Lung (tissue), 12 donors: ENCODE measurements around the gene ZNF775. TPM values are rescaled to one million over a fixed set of nuclear protein-coding genes. Genes with fewer than 3 reads are reported as not detected.

Experiments
- ATAC-seq: fragments of 200-7000 bp; cut with Tn5 transposase; one replicate; pipeline ENCODE4 v1.9.1; 2020; ENCODE audit warnings: moderate number of reproducible peaks; ENCODE audit not compliant: insufficient read depth, low FRiP score
- DNase-seq, 3 donors: peaks; one replicate each; pipeline ENCODE4 v3.0.0-alpha.2; 2013 to 2017
- H3K27ac ChIP-seq, 2 donors: one replicate each; pipeline ENCODE4 v1.5.1; 2013; ENCODE audit warnings: mild to moderate bottlenecking in 2 of 2, moderate library complexity in 2 of 2, control low read depth in 1 of 2, inconsistent platforms in 1 of 2, low read depth in 1 of 2, low read length in 1 of 2
- H3K27me3 ChIP-seq, 3 donors: one replicate each; pipeline ENCODE4 v1.5.1; 2013; ENCODE audit warnings: low read length in 2 of 3; ENCODE audit not compliant: control insufficient read depth in 3 of 3, insufficient read depth in 3 of 3
- H3K36me3 ChIP-seq, 4 donors: one replicate each; pipeline ENCODE4 v1.5.1; 2013; ENCODE audit warnings: low read length in 4 of 4, mild to moderate bottlenecking in 1 of 4, moderate library complexity in 1 of 4; ENCODE audit not compliant: control insufficient read depth in 4 of 4, insufficient read depth in 4 of 4
- H3K4me1 ChIP-seq, 5 donors: one replicate each; pipeline ENCODE4 v1.5.1; 2013; ENCODE audit warnings: low read length in 5 of 5, mild to moderate bottlenecking in 2 of 5, moderate library complexity in 1 of 5; ENCODE audit not compliant: control insufficient read depth in 5 of 5, insufficient read depth in 5 of 5
- H3K4me3 ChIP-seq: one replicate; pipeline ENCODE4 v1.5.1; 2013; ENCODE audit warnings: mild to moderate bottlenecking, control low read depth, moderate library complexity
- H3K9ac ChIP-seq, 2 donors: one replicate each; pipeline ENCODE4 v1.5.1; 2013; ENCODE audit warnings: low read length in 2 of 2, control low read depth in 1 of 2; ENCODE audit not compliant: insufficient read depth in 1 of 2
- H3K9me3 ChIP-seq, 4 donors: one replicate each; pipeline ENCODE4 v1.5.1; 2013; ENCODE audit warnings: low read length in 3 of 4, mild to moderate bottlenecking in 1 of 4, moderate library complexity in 1 of 4; ENCODE audit not compliant: control insufficient read depth in 4 of 4, insufficient read depth in 3 of 4
- WGBS, 2 donors: extraction: QIAGEN DNeasy Blood & Tissue Kit; methylation state at CpG; one replicate each; pipeline ENCODE4 v1.1.7; 2013; 5-methylcytosine and 5-hydroxymethylcytosine counted together
- polyA plus RNA-seq, 2 donors: library from polyadenylated mRNA; stranded (reverse); fragments of 200-250 nt; gene quantifications; one replicate each; pipeline ENCODE4 v1.2.1, GENCODE V29; 2013
- total RNA-seq, 2 donors: library from RNA; depleted of rRNA in 1 of 2; stranded (reverse); fragments of >200 nt in 1 of 2; gene quantifications; one replicate each; pipeline ENCODE4 v1.2.1, GENCODE V29; 2014 to 2021
- TF ChIP-seq, protein P1 (sequence below): IDR thresholded peaks from 2 replicates; pipeline ENCODE4 v1.5.1; 2012; ENCODE audit warnings: mild to moderate bottlenecking; ENCODE audit errors: control extremely low read depth, extremely low read depth
- donor health status: control.
- donor health status: control.
- donor health status: Bipolar disorder and iron deficiency.
- donor health status: healthy.
- donor health status: DM: yes; HTN: yes; CAD: no.

The ZNF775 gene
- total and polyA plus RNA-seq, 4 donors = 1.4 to 5.4 (median 3.8) TPM

- ATAC-seq = no peak
- TF ChIP-seq, protein P1, sequence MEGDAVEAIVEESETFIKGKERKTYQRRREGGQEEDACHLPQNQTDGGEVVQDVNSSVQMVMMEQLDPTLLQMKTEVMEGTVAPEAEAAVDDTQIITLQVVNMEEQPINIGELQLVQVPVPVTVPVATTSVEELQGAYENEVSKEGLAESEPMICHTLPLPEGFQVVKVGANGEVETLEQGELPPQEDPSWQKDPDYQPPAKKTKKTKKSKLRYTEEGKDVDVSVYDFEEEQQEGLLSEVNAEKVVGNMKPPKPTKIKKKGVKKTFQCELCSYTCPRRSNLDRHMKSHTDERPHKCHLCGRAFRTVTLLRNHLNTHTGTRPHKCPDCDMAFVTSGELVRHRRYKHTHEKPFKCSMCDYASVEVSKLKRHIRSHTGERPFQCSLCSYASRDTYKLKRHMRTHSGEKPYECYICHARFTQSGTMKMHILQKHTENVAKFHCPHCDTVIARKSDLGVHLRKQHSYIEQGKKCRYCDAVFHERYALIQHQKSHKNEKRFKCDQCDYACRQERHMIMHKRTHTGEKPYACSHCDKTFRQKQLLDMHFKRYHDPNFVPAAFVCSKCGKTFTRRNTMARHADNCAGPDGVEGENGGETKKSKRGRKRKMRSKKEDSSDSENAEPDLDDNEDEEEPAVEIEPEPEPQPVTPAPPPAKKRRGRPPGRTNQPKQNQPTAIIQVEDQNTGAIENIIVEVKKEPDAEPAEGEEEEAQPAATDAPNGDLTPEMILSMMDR = no peak
- Histone ChIP-seq H3K27ac (no peak overlapping the region), H3K9me3 (no peaks in the 10 kb centered on the region), H3K9ac (no peak overlapping the region), H3K4me1 (peaks cover 0 to 5% (median 4%) of the 10 kb centered on the region in 5 donors), H3K36me3 (no peaks in the 10 kb centered on the region), H3K27me3 (no peaks in the 10 kb centered on the region), H3K4me3 (no peak overlapping the region)
- WGBS, 2 donors = 89 to 90% methylated on average over 7 of the region's 7 CpGs
- DNase-seq = no peak
Measured at GRCh38 chr7:150431839-150432658, 52.9 kb downstream of the ZNF775 start.

DNA sequence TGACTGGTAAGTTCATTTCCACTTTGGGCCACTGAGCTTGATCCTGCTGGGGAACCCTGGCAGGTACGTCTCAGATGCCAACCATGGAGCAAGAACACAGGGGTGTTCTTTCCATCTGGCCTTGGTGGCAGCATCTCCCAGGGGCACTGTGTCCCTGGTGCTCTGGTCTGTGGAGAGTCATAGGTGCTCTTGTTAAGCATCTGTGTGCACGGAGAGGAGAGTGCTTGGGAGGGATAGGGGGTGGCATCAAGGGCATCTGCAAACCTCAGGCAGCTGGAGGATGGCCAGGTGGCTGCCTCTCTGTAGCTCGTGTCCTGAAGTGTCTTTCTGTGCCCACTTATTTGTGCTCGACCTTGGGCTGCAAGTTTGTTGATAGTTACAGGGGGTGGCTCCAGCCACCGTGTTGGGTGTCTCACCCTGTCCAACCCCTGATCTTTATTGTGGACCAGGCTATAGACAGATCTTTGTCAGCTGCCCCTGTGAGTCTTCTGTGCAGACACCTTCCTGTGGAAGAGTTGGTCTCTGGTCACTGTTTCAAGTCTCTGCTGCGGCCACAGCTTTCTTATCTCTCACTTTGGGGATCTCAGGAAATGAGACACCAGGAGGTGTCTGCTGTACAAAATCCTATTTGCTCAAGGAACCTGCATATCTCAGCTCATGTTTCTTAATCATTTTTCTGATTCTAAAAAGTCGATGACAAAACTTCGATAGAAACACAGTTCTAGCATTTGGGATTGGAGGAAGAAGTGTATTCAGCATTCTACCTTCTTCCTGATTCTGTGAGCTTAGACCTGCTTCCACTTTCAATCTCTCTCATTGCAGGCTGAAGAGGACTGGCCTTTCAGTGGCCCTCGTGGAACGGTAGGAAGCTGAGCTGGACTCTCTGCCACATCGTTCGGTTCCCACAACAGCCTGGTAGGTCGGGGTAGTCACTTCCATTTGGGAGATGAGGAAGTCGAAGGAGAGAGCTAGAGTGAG lies 54.1 kb downstream of the ZNF775 start:
- TF ChIP-seq, protein P1 = no peak
- H3K36me3 ChIP-seq = no peaks in the 10 kb centered on the region
- no peak for DNase-seq
- no peak overlapping the region for H3K4me3 ChIP-seq
- H3K9ac ChIP-seq = no peak overlapping the region
- H3K27ac ChIP-seq = no peak overlapping the region
- WGBS, 2 donors = 62 to 65% methylated on average over 14 of the region's 14 CpGs
- H3K9me3 ChIP-seq = no peaks in the 10 kb centered on the region
- no peaks in the 10 kb centered on the region for H3K27me3 ChIP-seq
- no peak for ATAC-seq
- H3K4me1 ChIP-seq = peaks cover 0 to 5% (median 4%) of the 10 kb centered on the region in 5 donors

DNA sequence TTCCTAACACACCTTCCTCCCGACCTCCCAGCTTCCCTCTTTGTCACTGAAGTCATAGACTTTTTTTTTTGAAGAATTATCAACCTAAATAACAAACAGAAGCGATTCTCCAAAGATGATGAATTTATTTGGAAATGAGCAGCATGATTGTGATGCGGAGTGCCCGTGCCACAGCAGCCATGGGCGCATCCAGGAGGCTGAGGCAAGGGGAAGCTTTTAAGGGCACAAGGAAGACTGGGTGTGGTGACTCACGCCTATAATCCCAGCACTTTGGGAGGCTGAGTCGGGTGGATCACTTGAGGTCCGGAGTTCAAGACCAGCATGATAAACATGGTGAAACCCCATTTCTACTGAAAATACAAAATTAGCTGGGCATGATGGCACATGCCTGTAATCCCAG lies 55.1 kb downstream of the ZNF775 start:
- Histone ChIP-seq H3K27ac (no peak overlapping the region), H3K4me1 (no peaks in the 10 kb centered on the region), H3K36me3 (no peaks in the 10 kb centered on the region), H3K4me3 (no peak overlapping the region), H3K9me3 (no peaks in the 10 kb centered on the region), H3K9ac (no peak overlapping the region), H3K27me3 (no peaks in the 10 kb centered on the region)
- WGBS, 2 donors = 77 to 88% methylated on average over 8 of the region's 8 CpGs
- TF ChIP-seq, protein P1 = no peak
- DNase-seq (no peak), ATAC-seq (no peak)
